B cell (primary cell): ENCODE measurements around the gene TTC39B.

Experiments used
- EZH2 ChIP-seq: IDR thresholded peaks from 2 replicates; pipeline ENCODE4 v1.6.1; 2012; ENCODE audit warnings: borderline replicate concordance, low read depth, mild to moderate bottlenecking, moderate library complexity, low read length; ENCODE audit not compliant: insufficient read depth, poor library complexity, severe bottlenecking
- TF ChIP-seq, protein P1 (sequence below): fragments of 200-600 bp; IDR thresholded peaks from one replicate; pipeline ENCODE4 v1.8.0; 2022; ENCODE audit warnings: antibody characterized with exemption, mild to moderate bottlenecking

DNA sequence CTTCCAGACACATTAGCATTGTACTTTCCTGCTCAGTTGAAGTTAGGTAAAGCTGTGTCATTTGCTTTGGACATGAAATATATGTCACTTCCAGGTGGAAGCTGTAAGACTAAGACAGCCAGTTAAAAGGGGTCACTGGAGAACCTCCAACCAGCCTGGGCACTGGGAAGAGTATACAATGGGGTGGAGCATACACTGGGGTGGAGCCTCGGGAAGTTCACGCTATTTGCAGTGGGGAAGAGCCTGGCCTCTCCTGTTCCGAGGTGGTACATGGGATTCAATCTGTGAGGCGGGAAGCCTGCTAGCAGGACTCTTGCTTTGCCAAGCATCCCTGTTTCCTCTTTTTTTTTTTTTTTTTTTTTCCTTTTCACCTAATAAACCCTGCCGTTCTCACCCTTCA is 145.3 kb downstream of the TTC39B start:
- TF ChIP-seq, protein P1, sequence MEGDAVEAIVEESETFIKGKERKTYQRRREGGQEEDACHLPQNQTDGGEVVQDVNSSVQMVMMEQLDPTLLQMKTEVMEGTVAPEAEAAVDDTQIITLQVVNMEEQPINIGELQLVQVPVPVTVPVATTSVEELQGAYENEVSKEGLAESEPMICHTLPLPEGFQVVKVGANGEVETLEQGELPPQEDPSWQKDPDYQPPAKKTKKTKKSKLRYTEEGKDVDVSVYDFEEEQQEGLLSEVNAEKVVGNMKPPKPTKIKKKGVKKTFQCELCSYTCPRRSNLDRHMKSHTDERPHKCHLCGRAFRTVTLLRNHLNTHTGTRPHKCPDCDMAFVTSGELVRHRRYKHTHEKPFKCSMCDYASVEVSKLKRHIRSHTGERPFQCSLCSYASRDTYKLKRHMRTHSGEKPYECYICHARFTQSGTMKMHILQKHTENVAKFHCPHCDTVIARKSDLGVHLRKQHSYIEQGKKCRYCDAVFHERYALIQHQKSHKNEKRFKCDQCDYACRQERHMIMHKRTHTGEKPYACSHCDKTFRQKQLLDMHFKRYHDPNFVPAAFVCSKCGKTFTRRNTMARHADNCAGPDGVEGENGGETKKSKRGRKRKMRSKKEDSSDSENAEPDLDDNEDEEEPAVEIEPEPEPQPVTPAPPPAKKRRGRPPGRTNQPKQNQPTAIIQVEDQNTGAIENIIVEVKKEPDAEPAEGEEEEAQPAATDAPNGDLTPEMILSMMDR: no peak
- no peak for TF ChIP-seq EZH2
